GM11168 (cell line): Measurements from ENCODE around the gene LNX2.

Experiments used
- in situ Hi-C: fragments of 300-500 bp; cut with MboI; formaldehyde crosslinking; loops from one replicate; pipeline ENCODE4 v1.12.0; 2022; ENCODE audit warnings: low sequenced_read_pairs; ENCODE audit not compliant: unreplicated experiment

The LNX2 gene

DNA sequence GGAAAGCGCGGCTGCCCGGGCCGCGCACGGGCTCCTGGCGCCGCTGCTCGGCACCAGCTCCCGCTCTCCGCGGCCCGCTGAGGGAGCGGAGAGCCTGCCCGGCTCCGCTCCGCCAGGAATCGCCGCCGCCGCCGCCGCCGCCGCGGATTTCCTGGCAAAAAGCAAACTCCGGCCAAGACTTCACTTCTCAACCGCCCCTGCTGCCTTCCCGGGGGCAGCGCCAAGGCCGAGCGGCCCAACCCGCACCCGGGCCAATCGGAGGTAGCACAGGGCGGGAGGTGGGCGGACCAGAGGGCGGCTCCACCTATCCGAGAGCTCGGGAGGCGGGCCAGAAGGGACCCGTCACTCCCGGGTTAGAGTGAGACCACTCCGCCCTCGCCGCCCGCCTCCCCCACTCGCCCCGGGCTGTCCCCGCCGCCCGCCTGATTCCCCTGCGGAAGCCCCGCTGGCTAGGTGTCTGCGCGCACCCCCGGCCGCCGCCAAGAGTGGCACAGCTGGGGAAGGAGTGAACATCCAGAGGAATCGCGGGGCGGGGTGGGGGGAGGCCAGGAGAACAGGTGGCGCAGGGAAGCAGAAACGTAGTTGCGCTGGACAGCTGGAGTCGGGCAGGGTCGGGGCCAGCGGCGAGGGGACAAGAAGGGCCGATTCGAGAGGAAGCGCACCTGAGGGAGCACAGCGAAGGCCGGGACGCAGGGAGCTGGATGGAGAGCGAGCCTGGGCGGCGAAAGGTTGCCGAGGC, at the start of gene LNX2:
Gene LNX2 (minus strand): TSS at position 153 of the 739 bp plus-strand sequence. CDS start 38,826 bp downstream, outside the sequence.
- in situ Hi-C loops = no loop called here

DNA sequence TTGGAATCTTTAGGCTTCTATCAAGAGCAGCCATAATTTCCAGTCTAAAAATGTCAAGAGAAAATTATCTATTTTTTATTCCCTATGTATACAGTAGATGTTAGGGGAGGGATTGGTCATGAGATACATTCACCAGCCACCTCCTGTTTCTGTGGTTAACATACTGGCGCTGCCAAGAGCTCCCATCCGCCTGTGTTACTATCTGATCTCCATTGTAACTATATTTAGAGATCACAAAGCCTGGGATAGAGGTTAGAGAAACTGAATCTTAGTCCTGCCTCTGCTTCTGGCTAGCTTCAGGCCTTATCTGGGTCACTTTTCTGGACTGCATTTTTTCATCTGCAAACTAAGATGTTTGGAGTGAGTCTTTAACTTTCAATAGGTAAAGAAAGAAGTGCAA, 47.6 kb upstream of the LNX2 start:
- in situ Hi-C loops = no loop called here

DNA sequence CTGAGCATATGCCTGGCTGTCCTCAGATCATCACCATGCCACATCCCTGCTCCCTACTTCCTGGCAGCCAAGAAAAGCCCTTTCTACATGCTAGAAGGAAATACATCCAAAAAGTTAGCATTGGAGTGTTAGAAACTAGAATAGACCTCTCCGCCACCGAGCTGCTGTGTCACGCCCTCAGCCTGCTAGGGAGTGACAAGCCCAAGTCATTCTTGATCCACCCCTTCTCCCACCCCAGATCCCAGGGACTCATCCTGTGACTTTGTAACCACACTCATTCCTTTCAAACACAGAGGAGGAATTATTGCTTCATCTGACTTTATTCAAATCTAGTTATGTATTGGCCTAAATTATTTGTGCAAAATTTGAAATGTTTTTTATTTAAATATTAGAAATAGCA, 46.6 kb upstream of the LNX2 start:
- in situ Hi-C loops = no loop called here

DNA sequence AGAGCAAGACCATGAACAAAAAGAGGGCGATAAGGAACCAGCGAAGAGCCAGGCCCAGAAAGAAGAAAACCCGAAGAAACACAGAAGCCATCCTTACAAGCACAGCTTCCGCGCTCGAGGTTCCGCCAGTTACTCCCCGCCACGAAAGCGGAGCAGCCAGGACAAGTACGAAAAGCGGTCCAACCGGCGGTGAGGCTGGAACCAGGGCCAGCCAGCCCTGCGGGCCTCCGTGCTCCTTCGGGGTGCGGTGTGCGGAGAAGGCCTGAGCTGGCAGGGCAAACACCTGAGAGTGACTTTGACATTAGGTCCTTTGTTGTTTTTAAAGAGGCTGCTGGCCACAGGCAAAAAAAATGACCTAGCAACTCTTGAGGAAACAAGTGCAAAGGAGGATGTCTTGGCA, 45.4 kb upstream of the LNX2 start:
- in situ Hi-C loops = no loop called here

DNA sequence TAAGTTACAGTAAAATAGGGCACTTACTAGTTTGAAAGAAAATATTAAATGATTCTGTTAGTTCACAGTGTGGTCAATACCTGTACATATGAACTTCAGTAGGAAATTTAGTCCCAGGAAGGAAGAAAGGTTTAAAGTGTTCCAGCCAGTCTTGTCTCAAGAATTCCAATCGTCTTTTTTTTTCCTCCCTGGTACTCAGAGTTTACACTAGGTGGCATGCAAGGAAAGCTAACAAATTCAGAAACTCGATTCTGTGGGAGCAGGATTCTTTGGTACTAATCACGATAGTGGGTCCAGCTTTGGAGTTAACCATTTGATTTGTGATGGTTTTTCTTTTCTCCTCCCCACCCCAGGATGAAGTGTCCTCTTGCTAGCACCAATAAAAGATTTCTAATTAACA, 45.0 kb upstream of the LNX2 start:
- in situ Hi-C loops = no loop called here

DNA sequence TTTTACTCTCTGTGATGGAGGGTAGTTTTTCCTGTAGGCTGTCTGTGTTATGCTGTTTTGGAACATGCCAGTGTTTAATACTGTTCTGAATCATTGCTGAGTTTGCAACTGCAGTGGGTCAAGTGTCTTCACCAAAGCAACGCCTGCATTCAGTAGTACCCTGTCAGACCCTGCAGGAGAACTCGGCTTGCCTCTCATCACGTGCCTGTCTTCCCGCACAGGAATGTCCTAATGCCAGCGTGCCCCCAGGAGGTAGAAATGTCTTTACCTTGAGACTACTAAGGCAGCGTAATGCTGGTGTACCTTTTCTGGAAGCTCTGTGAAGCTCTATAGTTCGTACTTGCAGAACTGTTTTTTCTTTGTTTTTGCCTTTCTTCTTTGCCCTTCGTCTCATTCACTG, 43.6 kb upstream of the LNX2 start:
- in situ Hi-C loops = no loop called here

DNA sequence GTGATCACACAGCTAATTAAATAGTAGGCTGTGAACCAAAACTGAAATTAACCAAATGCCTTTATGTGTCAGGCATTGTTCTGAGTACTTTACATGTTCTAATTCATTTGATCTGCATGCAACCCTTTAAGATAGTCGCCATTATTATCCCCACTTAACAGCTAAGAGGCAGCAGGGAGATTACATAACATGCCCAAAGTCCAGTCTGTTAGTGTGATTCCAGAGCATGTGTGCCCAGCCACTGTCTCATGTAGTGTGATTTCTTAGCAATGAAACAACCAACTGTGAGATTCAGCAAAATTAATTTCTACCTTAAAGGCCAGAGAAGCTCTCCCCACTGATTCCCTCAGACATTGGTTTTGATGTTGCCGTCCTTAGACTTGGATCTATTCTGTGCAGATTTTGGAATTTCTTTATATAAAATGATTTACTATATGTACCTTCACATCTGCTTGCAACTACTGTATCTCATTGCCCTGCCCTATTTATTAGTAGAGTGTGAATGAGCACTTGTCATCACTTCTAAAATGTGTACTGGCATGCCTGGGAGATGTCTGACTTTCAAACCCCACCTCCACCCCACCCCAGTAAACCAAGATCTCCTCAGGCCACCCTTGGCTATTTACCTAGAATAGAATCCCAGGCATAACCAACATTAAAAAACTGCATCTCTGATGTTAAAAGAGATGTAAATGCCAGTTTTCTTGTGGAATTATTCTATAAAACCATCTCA, 42.6 kb upstream of the LNX2 start:
- in situ Hi-C loops = no loop called here

DNA sequence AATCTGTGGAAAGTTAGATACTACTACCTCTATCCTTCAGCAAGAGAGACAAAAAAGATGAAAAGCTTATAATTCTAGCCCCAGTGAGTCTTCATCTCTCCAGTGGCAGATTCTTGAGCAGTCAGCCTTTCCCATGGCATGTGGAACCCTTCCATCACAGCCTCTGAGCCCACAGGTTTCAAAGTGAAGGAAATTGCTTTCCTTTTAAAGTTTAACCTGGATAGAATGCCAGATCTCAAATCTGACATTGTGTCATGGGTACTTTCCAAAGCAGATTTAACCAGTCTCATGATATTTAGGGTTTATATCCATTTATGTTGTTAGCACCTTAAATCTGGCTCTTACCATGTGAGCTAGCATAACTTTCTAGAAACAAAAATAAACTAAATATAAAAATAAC, 40.7 kb upstream of the LNX2 start:
- in situ Hi-C loops = no loop called here

DNA sequence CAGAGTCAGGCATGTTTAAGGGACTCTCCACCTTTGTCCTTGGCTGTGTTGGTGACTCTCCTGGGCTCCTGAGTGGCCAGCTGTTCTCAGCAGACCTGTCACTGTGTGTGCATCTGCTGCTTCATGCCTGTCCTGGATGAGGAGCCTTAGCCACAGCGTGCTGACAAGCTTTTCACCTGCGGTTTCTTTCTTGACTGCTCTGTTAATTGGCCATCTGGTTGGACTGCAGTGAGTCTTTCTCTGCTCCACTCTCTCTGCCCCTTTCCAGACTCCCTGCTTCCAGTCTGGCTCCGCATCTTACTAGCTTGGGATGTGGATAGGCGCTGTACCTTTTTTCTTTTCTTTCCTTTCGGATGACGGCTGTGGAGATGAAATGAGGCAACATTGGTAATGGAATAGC, 40.2 kb upstream of the LNX2 start:
- in situ Hi-C loops = no loop called here

DNA sequence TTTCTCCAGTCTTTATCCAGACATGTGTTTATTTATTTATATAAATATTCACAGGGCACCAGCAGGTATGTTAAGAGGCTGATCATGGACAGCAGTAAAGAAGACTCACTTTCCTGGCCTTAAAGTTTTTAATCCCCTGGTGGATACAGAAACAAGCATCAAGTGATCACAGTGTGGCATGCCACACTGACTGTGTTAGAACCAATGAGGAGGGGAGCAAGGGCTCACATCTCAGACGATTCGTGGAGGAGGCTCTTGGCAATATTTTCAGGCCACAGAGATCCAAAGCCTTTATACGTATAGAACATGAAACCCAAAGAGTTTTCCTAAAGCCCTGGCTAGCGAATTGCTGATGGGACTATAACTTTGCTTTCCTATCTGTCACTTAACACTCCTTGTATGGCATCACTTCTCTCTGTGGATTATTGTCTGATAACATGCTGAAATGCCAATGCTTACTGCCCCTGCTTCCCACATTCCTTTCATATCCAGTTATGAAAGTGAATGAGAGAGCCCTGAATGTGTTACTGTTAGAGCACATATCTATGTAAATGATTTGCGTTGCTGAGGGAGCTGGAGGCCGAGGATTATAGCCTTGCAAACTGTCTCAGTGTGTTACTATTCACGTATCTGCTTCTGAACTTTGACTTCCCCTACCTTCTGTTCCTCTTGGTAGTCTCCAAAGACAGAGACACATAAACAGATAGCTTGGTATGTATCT, 39.0 kb upstream of the LNX2 start:
- in situ Hi-C loops = no loop called here

DNA sequence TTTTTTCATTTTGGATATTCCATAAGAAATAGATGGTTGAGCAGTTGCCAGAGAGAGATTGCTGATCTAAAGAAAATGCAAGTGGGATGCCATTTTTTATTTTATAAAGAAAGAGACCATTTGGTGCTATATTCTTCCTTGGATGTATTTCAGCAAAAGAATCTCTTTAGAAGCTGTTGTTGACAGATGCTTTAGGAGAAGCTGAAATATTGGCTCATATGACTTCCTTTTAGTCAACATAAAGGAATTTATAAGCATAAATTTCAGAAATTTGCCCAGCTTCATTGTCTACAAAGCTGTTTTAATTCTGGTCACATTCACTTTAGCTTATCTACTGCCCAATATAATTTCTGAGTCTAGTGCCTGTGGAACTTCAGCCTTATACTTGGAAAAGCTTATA, 38.2 kb upstream of the LNX2 start:
- in situ Hi-C loops = no loop called here

DNA sequence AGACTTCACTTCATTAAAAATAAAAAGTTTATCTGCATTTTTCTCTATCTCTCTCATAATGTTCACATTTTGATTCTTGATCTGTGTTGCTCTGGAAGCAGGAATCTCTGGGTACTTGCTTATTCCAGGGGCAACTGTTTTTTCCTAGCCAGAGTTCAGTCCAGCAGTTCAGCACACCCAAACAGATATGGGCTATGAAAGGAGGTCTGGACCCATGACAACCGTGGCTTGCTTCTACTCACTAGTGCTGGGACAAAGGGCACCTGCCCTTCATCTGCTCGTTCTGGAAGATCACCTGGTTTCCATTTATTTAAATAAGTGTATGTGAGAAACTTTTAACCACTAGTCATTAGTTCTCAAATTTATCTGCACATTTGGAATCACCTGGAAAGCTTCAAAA, 37.4 kb upstream of the LNX2 start:
- in situ Hi-C loops = no loop called here

DNA sequence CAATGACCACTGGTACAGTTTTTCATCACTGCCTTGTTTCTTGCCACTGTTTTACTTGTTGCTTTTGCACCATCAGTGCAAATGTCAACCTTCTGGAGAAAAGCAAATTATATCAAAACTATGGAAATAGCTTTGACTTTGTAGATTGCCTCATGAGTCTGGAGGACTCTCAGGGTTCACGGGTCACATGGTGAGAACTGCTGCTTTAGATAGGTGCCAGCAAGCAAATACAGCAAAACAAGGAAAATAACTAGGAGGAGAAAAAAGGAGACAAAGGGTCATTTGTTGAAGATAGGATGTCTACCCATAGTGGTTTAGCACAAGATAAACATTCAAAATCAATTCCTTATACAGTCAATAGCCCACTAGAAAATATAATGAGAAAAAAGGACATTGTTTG, 34.5 kb upstream of the LNX2 start:
- in situ Hi-C loops = no loop called here

DNA sequence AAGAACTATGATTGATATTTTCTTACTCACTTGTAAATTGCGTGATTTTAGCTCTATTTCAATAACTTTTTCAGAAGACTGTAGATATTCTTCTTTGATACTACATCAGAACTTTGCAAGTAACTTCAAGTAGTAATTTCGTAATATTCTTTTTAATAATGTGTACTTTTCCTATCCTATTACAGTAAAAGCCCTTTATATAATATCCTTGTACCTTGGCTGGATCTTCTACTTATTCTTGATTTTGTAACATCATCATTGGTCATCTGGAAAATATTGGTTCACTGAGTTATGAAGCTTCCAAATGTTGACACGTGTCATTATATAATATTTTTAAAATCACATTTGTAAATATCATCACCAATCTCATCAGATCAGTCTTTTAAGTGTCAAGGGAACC, 33.7 kb upstream of the LNX2 start:
- in situ Hi-C loops = no loop called here

DNA sequence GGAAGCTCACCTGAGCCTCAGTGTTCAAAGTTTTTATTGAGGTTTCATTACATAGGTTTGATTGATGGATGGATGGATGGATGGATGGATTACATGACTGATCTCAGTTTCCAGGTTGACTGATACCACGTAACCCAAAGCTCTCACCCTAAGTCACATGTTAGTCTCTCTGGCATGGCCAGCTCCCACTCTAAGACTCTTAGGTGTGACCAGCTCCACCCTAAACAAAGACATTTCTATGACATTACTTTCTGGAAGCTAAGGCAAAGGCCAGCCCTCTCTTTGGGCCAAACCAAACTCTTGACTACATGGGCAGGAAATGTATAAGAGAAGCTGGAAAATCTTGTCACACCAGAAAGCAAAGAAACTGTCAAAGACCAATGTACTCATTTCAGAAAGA, 30.0 kb upstream of the LNX2 start:
- in situ Hi-C loops = no loop called here

DNA sequence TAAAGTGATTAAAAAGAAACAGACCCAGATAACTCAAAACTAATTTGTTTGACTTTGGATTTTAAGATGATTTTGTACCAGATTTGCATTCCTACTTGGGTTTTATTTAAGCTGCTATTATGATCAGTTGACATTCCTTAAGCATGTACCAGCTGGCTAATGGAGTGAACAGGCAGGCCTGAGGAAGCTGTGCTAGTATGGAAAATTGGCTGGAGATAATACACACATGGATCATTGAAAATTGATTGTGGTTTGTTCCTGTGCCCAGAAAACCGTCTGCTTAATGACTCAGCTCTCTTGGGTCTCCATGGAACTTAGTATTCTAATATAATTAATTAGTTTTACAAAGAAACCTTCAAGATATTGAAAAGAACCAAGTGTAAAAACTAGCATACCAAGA, 24.0 kb upstream of the LNX2 start:
- in situ Hi-C loops = no loop called here

DNA sequence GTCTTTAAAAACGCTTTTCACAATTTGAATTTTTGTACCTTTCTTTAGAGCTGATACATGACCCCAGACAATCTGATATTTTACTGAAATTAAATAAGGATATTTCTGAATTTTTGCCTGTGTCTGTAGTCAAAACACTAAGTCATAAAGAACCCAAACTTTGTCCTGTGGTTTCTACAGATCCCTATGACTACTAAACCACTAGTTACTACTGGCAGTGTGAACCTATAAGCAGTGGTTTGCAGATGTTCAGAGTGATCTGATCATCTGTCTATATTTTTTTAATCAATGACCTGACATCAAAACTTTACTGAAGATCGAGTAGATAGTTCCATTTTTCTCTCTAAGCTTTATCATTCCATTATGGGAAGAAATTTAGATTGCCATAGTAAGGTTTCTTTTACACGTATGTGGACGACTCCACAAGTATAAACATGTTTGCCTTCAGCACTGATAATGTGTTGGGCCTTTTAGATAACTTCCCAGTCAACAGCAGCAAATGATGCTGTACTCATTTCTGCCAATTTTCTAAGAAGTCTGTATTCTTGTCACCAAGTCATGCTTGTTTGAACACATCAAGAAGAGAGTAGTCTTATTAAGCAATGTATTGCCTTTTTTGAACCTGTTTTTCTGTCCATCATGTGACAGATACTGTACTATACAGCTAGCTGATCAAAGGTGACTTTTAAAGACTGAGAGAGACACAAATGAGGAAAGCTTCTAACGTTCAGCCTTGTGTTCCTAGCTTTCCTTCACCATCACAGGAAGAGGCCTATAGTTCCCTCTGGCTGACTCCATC, 23.2 kb upstream of the LNX2 start:
- in situ Hi-C loops = no loop called here

DNA sequence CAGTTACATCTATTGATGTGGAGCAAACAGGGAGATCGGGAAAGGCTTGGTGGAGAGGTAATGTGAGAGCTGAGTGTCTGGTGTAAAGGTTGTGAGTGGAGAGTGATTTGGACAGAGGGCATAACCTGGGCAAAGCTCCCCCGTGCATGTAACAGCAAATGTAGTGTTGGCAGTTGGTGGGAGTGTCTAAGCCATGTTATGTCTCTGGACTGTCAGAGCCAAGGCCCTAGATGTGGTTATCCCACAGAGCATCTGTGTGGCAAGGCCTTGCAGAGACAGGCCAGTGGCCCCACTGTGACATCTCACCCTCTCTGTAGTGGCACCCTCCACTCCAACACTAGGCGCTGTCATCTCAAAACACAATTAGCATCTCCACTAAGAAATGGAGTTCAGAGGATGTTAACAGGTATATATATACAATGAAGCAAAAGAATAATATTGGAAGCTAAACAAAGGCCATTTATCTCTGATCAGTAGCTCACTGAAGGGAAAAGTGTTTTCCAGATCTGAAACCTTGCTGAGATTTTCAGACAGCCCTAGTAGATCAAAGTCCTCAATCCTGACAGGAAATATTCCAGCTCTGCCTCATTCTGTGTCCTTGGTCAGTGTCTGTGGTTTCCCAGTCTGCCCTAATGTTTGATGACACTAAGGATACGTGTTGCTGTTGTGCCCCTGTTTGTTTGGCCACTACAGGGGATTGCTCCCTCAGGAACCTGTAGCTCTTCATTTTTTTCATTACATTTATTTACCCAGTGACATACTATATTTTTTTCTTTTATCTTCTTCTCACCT, 21.6 kb upstream of the LNX2 start:
- in situ Hi-C loops = no loop called here

DNA sequence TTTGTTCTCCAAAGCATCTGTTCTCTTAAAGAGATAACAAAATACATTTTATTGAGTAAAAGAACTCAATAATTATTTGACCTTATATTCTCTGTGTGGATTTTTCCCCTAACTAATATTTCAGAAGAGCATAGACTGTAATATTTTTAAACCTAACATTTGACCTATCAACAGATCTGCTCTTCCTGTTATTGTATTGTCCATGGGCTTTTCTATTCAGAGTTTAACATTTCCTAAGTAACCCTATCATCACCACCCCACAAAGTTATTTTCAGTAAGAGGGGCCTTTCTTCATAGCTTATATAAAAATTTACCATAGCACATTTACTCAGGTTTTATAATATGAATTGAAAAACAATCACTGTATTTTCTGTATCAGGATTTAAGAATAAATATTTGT, 18.9 kb upstream of the LNX2 start:
- in situ Hi-C loops = no loop called here

DNA sequence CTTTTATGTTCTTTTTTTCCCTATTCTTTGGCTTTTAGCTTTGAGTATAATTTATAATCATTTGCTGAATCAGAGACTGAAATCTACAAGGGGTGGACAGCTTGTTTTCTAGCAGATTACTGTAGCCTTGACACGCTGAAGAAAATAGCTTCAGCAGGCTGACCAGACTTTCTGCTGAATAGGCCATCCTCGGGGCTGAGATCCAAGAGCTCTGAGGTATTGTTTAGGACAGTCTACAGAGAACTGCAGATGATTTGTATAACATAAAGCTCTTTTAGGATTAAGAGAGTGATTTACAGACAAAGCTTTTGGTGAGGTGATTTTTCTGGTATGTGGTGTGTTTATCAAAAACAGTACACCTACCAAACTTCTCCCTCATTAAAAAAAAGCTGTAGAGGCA, 18.2 kb upstream of the LNX2 start:
- in situ Hi-C loops = no loop called here
